ENCODE data around the gene LRIT3. TPM values are rescaled to one million over a fixed set of nuclear protein-coding genes. Genes with fewer than 3 reads are reported as not detected.

Gene LRIT3
- total and polyA plus RNA-seq, 2 of the 4 experiments (the other 2 are of a cell fraction) = 0.02 TPM; not detected in 1

DNA sequence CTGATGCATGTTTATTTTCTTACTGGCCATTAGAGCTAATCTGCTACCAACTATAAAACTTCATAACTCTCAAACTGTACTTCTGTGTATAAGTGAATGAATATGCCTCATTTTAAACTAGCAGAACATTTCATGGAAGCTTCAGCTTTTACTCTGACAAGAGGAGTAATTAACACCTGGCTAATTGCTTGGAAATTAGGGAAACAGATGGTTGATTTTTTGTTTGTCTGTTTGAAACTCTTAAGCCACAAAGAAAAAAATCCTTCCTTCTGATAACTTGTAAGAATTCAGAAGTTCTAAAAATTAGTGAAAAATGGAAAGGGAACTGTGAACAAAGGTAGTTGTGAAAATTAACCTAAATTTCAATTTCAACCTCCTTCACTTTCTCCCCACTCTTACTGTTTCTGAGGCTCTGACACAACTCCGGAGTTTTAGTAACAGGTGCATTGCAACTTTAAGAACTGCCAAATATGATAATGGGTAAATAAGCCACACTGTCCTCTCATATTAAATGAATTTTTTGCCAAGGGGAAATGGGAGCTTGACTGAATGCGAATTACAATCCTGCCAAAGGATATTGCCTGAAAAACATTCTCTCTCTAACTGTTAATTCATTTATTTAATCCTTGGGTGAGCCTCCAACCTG, 65.8 kb downstream of the LRIT3 start:
- Histone ChIP-seq H3K9me3 (ENCODE audit: control insufficient read depth, insufficient read depth, low read length) (no peaks in the 10 kb centered on the region), H2BK5ac (ENCODE audit: low read depth, low read length, poor library complexity, severe bottlenecking) (no peak overlapping the region), H4K8ac (ENCODE audit: low read depth in 2 of 2, low read length in 2 of 2) (no peak overlapping the region), H3K23ac (ENCODE audit: low read depth, low read length) (no peak overlapping the region), H4K91ac (ENCODE audit: insufficient read depth, low read depth, low read length) (no peak overlapping the region), H3K27ac (ENCODE audit: insufficient read depth, low read length) (no peak overlapping the region), H3K14ac (replicated peaks; ENCODE audit: low read depth, low read length) (no peak overlapping the region), H2AK5ac (ENCODE audit: low read depth, low read length) (no peak overlapping the region), H3K4ac (ENCODE audit: low read depth, low read length) (no peak overlapping the region), H4K5ac (ENCODE audit: low read depth, low read length) (no peak overlapping the region), H2BK120ac (ENCODE audit: low read depth, low read length) (no peak overlapping the region), H3K27me3 (ENCODE audit: control insufficient read depth, insufficient read depth, low read length) (peaks cover 1% of the 10 kb centered on the region; the same call in 1 of the 2 replicates), H3K56ac (ENCODE audit: extremely low read depth, insufficient read depth, low read length) (no peak overlapping the region), H3K36me3 (ENCODE audit: control insufficient read depth, insufficient read depth, low read length) (no peaks in the 10 kb centered on the region), H3K9me1 (ENCODE audit: insufficient read depth, low read length) (no peaks in the 10 kb centered on the region; the same call in 1 of the 2 replicates), H3K4me3 (ENCODE audit: insufficient read depth, low read depth, low read length) (no peak overlapping the region), H2BK15ac (ENCODE audit: low read depth, low read length) (no peak overlapping the region), H3K79me1 (ENCODE audit: low read depth in 1 of 2, low read length in 2 of 2) (no peaks in the 10 kb centered on the region), H2BK20ac (ENCODE audit: low read depth, low read length) (no peak overlapping the region), H3K9ac (ENCODE audit: low read depth, low read length) (no peak overlapping the region), H3K18ac (ENCODE audit: low read depth, low read length) (no peak overlapping the region), H3K4me2 (ENCODE audit: low read depth, low read length) (no peak overlapping the region), H4K20me1 (ENCODE audit: insufficient read depth, low read length) (no peaks in the 10 kb centered on the region), H2AFZ (replicated peaks; ENCODE audit: low read length, poor library complexity) (no peak overlapping the region), H2AK9ac (replicated peaks; ENCODE audit: low read depth, low read length, poor library complexity) (no peak overlapping the region), H3K4me1 (ENCODE audit: control insufficient read depth, insufficient read depth, low read length) (no peaks in the 10 kb centered on the region)
- ATAC-seq (ENCODE audit: low read depth) (no peak), DNase-seq (no peak)
- BruUV-seq (replicated peaks) = no TSS peak
- ChIA-PET POLR2A (ENCODE audit: unreplicated experiment) (no interaction called here), CTCF (no interaction called here)
- TF ChIP-seq MXI1 (IDR thresholded peaks at IDR 0.05; ENCODE audit: borderline replicate concordance, low read depth, low read length) (no peak), RFX5 (IDR thresholded peaks at IDR 0.05; ENCODE audit: low read depth, low read length) (no peak), MAFK (IDR thresholded peaks at IDR 0.05; ENCODE audit: low read depth, low read length) (no peak), NFE2L2 (IDR thresholded peaks at IDR 0.05; ENCODE audit: low read depth, low read length) (no peak), SMC3 (IDR thresholded peaks at IDR 0.05; ENCODE audit: low read depth, low read length) (no peak), MAZ (IDR thresholded peaks at IDR 0.05; ENCODE audit: borderline replicate concordance, low read depth, low read length) (no peak), CEBPB (IDR thresholded peaks at IDR 0.05; ENCODE audit: low read depth, low read length) (no peak), BHLHE40 (IDR thresholded peaks at IDR 0.05; ENCODE audit: low read depth, low read length) (no peak), CHD1 (IDR thresholded peaks at IDR 0.05; ENCODE audit: low read depth, low read length) (no peak)
- TF ChIP-seq, protein P1, sequence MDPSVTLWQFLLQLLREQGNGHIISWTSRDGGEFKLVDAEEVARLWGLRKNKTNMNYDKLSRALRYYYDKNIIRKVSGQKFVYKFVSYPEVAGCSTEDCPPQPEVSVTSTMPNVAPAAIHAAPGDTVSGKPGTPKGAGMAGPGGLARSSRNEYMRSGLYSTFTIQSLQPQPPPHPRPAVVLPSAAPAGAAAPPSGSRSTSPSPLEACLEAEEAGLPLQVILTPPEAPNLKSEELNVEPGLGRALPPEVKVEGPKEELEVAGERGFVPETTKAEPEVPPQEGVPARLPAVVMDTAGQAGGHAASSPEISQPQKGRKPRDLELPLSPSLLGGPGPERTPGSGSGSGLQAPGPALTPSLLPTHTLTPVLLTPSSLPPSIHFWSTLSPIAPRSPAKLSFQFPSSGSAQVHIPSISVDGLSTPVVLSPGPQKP (IDR thresholded peaks at IDR 0.05; ENCODE audit: borderline replicate concordance, low read depth, low read length) = no peak
- TF ChIP-seq, protein P2, sequence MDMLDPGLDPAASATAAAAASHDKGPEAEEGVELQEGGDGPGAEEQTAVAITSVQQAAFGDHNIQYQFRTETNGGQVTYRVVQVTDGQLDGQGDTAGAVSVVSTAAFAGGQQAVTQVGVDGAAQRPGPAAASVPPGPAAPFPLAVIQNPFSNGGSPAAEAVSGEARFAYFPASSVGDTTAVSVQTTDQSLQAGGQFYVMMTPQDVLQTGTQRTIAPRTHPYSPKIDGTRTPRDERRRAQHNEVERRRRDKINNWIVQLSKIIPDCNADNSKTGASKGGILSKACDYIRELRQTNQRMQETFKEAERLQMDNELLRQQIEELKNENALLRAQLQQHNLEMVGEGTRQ (IDR thresholded peaks at IDR 0.05; ENCODE audit: low read depth, low read length) = no peak
- intact Hi-C loops (cut with micrococcal nuclease) (no loop called here), dilution Hi-C loops (cut with HindIII; ENCODE audit: low sequenced_read_pairs, unreplicated experiment) (no loop called here), in situ Hi-C loops (cut with MboI; ENCODE audit: low sequenced_read_pairs) (no loop called here)
- no CpG with 5 or more reads among the region's 2 CpGs for WGBS, 2 experiments (ENCODE audit: extremely low coverage in 2 of 2, insufficient read length in 1 of 2)
